ENCODE results near the gene PIGU.
"Not testable (repeated sequence)": the region's sequence is repeated elsewhere in the genome, so short reads cannot be mapped to it uniquely, and the experiment has no call there.

PIGU gene

GRCh38 chr20:34529742-34530141, 147.2 kb downstream of the PIGU start:
- no peak for DNase-seq

DNA sequence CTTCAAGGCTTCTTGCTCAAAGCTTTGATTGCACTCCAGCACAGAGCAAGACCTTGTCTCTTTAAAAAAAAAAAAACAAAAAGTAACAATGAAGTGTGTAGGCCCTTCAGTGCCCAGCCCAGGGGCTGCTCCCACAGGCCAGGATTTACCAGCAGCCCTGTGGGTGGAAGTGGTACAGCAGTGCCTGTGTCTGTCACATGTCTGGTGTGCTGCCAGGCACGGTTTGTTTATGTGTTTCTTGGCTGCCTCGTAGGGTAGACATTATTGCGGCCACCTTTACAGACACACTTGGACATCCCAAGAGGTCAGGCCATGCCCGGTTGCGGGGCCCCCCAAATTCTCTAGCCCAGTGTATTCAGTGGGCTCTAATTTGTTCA, 148.0 kb downstream of the PIGU start:
- DNase-seq: no peak

DNA sequence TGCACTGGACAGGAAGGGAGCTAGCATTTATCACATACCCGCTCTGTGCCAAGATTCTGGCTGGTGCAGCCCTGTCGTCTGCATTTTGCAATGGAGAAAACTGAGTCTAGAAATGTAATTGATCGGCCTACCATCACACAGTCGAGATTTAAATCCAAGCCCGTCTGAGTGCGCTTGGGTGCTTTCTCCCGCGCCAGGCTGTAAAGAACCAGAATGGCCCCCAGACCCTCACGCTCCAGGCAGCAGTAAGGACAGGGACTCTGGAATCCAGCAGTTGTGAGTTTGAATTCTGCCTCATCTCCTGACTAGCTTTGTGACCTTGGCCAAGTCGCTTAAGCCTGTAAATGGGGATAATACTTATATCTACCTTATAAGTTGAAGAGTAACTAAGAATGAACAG, 149.9 kb downstream of the PIGU start:
- DNase-seq: no peak

DNA sequence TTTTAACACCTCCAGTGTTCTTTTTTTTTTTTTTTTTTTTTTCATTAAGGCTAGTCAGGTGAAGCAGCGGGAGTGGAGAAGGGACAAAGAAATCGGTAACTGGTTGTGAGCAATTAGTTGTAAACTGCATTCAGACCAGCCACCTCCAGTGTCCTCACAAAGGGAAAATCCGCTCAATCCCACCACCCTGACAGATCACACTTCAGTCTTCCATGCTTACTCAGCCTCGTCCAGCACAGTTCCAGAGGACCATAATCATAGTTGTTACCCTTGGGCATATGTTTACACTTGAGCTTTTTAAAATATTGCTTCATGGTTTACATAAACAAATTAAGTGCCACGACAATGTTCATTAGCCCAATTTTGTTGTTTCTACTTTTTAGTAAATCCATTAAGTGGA, 150.4 kb downstream of the PIGU start:
- no peak for DNase-seq

- no peak for DNase-seq
Measured at GRCh38 chr20:34525709-34526416, 151.0 kb downstream of the PIGU start.

DNA sequence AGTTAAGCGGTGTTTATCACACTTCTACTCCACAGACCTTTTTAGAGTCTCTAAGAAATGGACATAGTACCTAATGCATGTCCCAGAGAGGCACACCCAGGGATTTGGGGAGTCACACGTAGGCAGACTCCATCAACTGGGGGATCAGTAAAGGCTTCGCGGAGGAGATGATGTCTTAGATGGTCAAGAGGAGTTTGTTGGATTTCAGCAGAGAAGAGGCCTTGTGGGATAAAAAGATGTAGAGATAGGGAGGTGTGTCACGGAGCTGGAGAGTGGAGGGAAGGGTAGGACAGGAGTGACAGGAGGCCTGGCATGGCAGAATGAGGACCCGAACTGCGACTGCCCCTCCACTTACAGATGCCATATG, 151.6 kb downstream of the PIGU start:
- DNase-seq: no peak

- no peak for DNase-seq
Measured at GRCh38 chr20:34524426-34524825, 152.5 kb downstream of the PIGU start.

DNA sequence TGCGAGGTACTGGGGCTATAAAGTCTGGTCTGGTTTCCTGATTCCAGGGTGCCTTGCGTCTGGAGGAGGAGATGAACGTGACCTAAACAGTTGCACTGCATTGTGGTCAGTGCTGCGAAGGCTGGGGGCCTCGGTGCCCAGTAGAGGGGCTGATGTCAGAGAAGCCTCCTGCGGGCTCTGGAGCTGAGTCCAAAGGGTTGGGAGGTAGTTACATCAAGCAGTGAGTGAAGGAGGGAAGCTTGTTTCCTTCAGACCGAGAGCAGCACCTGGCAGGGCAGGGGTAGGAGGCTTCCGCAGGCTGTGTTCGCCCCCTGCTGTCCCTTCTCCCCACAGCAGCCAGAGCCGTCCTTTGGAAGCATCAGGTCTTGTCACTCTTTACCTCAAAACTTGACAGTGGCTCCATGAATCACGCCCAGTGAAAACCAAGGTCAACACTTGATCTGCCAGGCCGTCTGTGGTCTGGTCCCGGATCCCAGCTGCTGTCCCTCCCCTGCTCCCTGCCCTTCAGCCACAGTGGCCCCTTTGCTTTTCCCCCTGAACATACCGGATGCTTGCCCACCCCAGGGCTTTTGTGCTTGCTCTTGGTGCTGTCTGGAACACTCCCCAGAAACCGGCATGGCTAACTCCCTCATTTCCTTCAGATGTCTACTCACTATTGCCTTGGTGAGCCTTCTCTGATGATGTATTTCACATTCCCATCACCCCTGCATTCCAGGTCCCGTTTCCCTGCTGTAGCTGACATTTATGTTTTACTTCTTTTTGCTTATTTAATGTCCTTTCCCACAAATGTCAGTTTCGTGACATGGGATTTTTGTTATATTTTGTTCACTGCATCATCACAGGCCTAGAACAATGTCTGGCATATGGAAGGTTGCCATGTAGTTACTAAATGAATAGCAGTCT, 153.7 kb downstream of the PIGU start:
- DNase-seq: peak; percentile 27 to 32

DNA sequence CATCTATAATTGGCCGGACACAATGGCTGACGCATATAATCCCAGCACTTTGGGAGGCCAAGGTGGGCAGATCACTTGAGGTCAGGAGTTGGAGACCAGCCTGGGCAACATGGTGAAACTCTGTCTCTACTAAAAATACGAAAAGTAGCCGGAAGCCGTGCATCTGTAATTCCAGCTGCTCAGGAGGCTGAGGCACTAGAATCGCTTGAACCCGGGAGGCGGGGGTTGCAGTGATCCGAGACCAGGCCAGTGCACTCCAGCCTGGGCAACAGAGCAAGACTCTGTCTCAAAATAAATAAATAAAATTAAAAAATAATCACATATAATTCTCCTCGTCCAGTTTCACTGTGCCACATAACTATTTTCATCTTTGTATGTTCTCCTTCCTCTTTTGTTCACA, 157.1 kb downstream of the PIGU start:
- DNase-seq: not testable (repeated sequence)

DNA sequence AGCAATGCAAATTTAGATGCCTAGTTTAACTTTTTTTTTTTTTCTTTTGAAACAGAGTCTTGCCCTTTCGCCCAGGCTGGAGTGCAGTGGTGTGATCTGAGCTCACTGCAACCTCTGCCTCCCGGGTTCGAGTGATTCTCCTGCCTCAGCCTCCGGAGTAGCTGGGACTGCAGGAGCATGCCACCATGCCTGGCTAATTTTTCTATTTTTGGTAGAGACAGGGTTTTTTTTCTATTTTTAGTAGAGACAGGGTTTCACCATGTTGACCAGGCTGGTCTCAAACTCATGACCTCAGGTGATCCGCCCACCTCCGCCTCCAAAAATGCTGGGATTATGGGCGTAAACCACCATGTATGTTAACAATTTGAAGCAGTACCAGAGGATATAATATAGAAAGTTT, 158.0 kb downstream of the PIGU start:
- DNase-seq: not testable (repeated sequence)

DNA sequence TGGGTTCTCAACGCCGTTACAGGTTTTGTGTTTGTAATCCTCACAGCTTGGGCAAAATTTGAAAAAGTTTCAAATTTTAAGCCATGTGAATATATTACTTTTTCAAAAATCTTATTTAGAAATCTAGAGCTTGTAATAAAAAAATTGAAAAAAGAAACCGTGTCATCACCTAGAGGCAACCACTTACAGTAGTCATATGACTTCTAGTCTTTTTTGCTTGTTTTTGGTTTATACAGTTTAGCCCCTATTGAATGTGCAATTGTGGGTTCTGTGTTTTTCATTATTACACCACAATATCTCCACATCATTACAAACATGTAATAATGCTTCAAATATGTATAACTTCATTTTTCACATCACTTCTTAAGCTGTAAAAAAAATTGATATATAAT, 159.8 kb downstream of the PIGU start:
- no peak for DNase-seq

DNA sequence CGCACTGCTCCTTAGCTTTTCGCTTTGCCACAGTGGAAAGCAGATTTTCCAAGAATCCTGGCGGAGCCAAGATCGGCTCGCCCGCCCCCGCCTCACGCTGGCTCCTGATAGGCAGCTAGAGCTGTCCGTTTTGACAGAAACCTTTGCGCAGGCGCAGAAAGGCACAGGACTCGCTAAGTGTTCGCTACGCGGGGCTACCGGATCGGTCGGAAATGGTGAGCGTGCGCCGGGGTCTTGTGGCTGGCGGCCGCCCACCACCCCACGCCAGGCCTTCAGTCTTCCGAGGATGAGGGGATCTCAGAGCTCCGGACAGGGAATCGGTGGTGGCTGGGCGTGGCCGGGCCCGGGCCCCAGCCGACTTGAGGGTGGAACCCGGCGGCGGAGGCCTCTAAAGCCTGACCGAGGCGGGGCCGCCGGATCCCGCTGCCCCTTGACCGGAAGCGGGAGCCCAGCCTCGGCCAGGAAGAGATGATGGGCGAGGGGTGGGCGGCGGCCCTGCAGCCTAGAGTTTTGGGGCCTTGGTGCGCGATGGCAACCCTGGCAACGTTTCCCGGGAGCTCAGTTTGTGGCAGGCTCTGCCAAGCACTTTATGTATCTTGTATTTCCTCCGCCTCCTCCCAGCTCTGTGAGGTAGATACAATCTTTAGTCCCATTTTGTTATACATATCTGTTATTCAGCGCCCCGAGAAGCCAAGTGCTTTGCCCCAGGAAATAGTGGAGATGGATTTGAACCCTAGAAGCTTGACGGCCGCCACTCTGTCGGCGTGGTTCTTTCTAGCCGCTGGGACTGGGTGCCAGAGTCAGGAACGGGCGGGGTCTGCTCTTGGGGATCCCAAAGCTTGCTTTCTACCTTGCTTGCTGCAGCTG, 160.4 kb downstream of the PIGU start, which contains the start of gene DYNLRB1:
Gene DYNLRB1 (plus strand): TSS at position 176 of the 867 bp plus-strand sequence. CDS start 37 bp downstream, at position 213.
- DNase-seq: peak; percentile 93 to 97

DNA sequence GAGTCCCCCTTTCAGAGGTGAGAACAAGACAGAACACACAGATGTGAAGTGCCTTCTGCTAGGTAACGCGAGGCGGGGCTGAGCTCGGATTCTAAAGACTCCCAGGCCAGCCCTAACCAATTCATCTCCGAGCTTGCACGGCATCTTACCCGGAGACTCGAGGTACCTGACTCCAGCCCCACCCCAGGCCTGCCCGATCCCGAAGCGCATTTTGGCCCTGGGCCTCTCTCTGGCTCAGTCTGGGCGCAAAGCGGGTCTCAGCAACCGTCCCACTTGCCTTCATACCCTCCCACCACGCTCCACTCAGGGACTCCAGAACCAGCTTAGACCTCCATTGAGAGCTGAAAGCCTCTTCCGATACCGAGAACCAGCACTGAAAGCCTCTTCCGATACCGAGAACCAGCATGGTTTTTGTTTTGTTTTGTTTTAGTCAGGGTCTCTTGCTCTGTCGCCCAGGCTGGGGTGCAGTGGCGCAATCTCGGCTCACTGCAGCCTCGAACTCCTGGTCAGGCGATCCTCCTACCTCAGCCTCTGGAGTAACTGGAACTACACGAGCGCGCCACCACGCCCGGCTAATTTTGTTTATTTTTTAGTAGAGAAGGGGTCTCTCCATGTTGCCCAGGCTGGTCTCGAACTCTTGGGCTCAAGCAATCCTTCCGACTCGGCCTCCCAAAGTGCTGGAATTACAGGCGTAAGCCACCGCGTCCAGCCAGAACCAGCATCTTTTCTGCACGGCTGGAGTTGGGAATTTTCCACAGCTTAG, 161.2 kb downstream of the PIGU start:
- peak; percentile 46 to 56 for DNase-seq

DNA sequence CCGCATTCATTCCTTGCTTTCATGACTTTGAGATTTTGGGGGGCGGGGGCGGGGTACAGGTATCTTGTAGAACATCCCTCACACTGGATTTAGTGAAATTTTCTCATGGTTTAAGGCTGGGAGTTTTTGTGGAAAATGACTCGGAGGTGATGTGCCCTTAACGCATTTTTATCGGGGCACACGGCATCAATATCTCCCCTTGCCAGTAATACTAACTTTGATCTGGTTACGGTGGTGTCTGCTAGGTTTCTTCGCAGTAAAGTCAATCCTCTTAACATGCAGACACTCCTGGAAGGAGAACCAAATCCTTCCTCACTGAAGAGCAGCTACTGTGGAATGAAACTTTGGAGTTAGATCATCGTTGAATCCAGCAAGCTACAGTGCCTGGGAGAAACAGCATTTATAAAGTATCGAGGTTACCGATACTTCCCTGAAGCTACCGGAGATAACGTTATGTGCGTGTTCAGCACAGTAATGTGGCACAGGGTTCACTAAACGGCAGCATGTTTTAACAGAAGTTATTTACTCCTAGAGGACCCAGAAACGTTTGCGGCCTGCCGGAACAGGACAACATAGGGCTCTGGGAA, 161.9 kb downstream of the PIGU start:
- no peak for DNase-seq

- not testable (repeated sequence) for DNase-seq
Measured at GRCh38 chr20:34514034-34514433, 162.9 kb downstream of the PIGU start.

DNA sequence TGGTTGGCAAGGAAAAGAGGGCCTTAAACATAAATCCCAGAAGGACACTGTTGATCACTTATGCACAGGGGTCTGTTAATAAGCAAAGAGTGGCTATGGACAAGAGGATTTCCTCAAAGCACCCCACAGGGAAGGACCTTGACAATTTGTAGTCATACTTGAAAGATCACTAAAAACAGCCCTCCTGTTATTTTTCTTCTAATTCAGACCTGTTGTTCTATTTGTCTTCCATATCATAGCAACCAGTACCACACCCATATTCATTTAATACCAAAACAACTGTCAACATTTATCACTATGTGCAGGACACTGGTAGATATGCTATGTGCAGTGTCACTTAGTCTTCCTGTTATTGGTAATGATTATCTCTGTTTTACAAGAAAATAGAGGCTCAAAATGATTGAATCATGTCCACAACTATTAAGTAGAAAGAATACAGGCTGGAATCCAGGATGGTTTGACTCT, 163.9 kb downstream of the PIGU start:
- DNase-seq: no peak

DNA sequence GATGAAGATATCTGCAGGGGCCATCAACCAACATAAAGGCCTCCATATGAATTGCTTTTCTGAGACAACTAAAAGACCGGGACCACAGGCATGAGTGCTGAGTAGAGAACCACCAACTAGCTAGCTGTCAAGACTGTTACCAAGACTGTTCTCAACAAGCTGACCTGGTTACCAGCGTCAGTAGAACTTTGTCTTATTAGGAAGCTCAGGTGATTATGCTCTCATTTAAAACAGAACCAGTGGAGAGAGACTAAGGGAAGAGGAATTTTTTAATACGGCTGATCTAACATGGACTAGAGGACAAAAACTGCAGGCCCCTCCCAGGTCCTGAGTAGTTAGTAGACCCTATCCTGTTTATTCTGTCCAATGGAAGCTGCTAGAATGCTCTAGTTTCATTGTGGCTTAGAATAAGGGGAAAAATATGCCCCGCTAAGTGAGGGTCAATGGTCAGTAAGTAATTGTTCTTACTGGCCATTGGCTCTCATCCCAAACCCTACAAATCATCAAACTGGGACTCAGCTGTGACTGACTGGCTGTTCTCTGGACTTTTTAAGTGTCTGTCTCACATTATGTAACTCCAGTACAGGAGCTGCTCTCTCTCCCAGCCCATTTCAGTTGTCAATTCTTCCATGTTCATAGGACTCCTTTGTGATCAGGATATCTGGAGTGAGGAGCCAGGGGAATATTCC, 164.5 kb downstream of the PIGU start:
- no peak for DNase-seq

GRCh38 chr20:34511891-34512265, 165.0 kb downstream of the PIGU start:
- no peak for DNase-seq

DNA sequence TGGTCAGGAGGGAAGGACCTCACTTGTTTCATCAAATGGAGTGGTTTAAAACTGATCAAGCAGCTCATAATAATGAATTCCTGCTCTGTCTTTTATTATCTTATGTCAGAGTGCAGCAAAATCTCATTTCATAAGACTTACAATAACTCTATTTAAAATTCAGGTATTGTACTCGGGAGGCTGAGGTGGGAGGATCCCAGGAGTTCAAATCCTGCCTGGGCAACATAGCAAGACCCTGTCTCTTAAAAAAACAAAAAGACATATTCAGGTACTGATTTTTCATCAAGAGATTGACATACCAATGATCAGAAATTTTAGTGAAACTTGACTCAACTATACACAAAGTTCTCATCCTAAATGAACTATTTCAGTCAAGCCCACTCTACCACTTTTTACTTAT, 166.3 kb downstream of the PIGU start:
- DNase-seq: no peak
